Measurements from ENCODE around the gene FAM124B.
"Not testable (repeated sequence)": the region's sequence is repeated elsewhere in the genome, so short reads cannot be mapped to it uniquely, and the experiment has no call there.

The FAM124B gene

GRCh38 chr2:224397100-224397499 lies 4.8 kb downstream of the FAM124B start:
- not testable (repeated sequence) for H3K4me1 ChIP-seq (ENCODE audit: control insufficient read depth in 1 of 2, insufficient read depth in 2 of 2, low read length in 2 of 2); DNase-seq; H2AK5ac ChIP-seq (ENCODE audit: low read length); H3K79me1 ChIP-seq (ENCODE audit: low read length); H3K23ac ChIP-seq (ENCODE audit: low read length); H3K4ac ChIP-seq (ENCODE audit: low read depth, low read length); H2AFZ ChIP-seq (ENCODE audit: insufficient read depth, low read length, poor library complexity); H3K79me2 ChIP-seq (ENCODE audit: control insufficient read depth, insufficient read depth, low read length, poor library complexity); H3K4me3 ChIP-seq (ENCODE audit: low read depth, low read length); H2BK120ac ChIP-seq (ENCODE audit: insufficient read depth, low read length, poor library complexity); H3K18ac ChIP-seq (ENCODE audit: low read length); H2BK5ac ChIP-seq (ENCODE audit: low read depth, low read length, poor library complexity); H3K4me2 ChIP-seq (ENCODE audit: low read length); H3K27me3 ChIP-seq (ENCODE audit: insufficient read depth, low read length); H3K14ac ChIP-seq (ENCODE audit: low read length); H4K91ac ChIP-seq (ENCODE audit: low read depth, low read length); H2BK12ac ChIP-seq (ENCODE audit: low read length); H3K9me3 ChIP-seq (ENCODE audit: insufficient read depth, low read depth, low read length); H3K27ac ChIP-seq (ENCODE audit: low read depth, low read length); H3K36me3 ChIP-seq (ENCODE audit: control insufficient read depth in 1 of 2, insufficient read depth in 2 of 2, low read length in 2 of 2); H4K12ac ChIP-seq (ENCODE audit: low read depth, low read length); H3K9ac ChIP-seq (ENCODE audit: low read length); H4K8ac ChIP-seq (ENCODE audit: low read depth, low read length)
- no CpG with 5 or more reads among the region's 5 CpGs for WGBS (ENCODE audit: extremely low coverage, insufficient coverage, insufficient read length)

- H3K79me1 ChIP-seq (ENCODE audit: low read length), result no peaks in the 10 kb centered on the region
- no peak overlapping the region for H2BK12ac ChIP-seq (ENCODE audit: low read length)
- no peak overlapping the region for H2BK120ac ChIP-seq (ENCODE audit: insufficient read depth, low read length, poor library complexity)
- H2AK5ac ChIP-seq (ENCODE audit: low read length), result no peak overlapping the region
- no peak overlapping the region for H3K4ac ChIP-seq (ENCODE audit: low read depth, low read length)
- no peaks in the 10 kb centered on the region for H3K79me2 ChIP-seq (ENCODE audit: control insufficient read depth, insufficient read depth, low read length, poor library complexity)
- no peaks in the 10 kb centered on the region for H3K36me3 ChIP-seq (ENCODE audit: control insufficient read depth in 1 of 2, insufficient read depth in 2 of 2, low read length in 2 of 2)
- no peak overlapping the region for H4K12ac ChIP-seq (ENCODE audit: low read depth, low read length)
- H2AFZ ChIP-seq (ENCODE audit: insufficient read depth, low read length, poor library complexity), result no peak overlapping the region
- H3K9me3 ChIP-seq (ENCODE audit: insufficient read depth, low read depth, low read length), result peaks cover 5% of the 10 kb centered on the region
- no peak overlapping the region for H3K14ac ChIP-seq (ENCODE audit: low read length)
- H4K91ac ChIP-seq (ENCODE audit: low read depth, low read length), result no peak overlapping the region
- no CpG with 5 or more reads among the region's 9 CpGs for WGBS (ENCODE audit: extremely low coverage, insufficient coverage, insufficient read length)
- H3K23ac ChIP-seq (ENCODE audit: low read length), result no peak overlapping the region
- H4K8ac ChIP-seq (ENCODE audit: low read depth, low read length), result no peak overlapping the region
- no peak for DNase-seq
- H3K4me3 ChIP-seq (ENCODE audit: low read depth, low read length), result no peak overlapping the region
- no peak overlapping the region for H2BK5ac ChIP-seq (ENCODE audit: low read depth, low read length, poor library complexity)
- no peak overlapping the region for H3K18ac ChIP-seq (ENCODE audit: low read length)
- H3K27ac ChIP-seq (ENCODE audit: low read depth, low read length), result no peak overlapping the region
- H3K9ac ChIP-seq (ENCODE audit: low read length), result no peak overlapping the region
- H3K4me2 ChIP-seq (ENCODE audit: low read length), result no peak overlapping the region
- H3K27me3 ChIP-seq (ENCODE audit: insufficient read depth, low read length), result no peaks in the 10 kb centered on the region
- peaks cover 0 to 3% of the 10 kb centered on the region in 2 experiments for H3K4me1 ChIP-seq (ENCODE audit: control insufficient read depth in 1 of 2, insufficient read depth in 2 of 2, low read length in 2 of 2)
Measured at GRCh38 chr2:224395620-224396390, 6.1 kb downstream of the FAM124B start.

GRCh38 chr2:224393157-224393872 lies 8.6 kb downstream of the FAM124B start:
- H3K9me3 ChIP-seq (ENCODE audit: insufficient read depth, low read depth, low read length), result peaks cover 5% of the 10 kb centered on the region
- H3K79me1 ChIP-seq (ENCODE audit: low read length), result no peaks in the 10 kb centered on the region
- no peak overlapping the region for H2BK5ac ChIP-seq (ENCODE audit: low read depth, low read length, poor library complexity)
- DNase-seq, result no peak
- H3K23ac ChIP-seq (ENCODE audit: low read length), result no peak overlapping the region
- no peak overlapping the region for H4K91ac ChIP-seq (ENCODE audit: low read depth, low read length)
- no peak overlapping the region for H2BK12ac ChIP-seq (ENCODE audit: low read length)
- no peak overlapping the region for H2BK120ac ChIP-seq (ENCODE audit: insufficient read depth, low read length, poor library complexity)
- no peak overlapping the region for H4K12ac ChIP-seq (ENCODE audit: low read depth, low read length)
- H3K27me3 ChIP-seq (ENCODE audit: insufficient read depth, low read length), result no peaks in the 10 kb centered on the region
- WGBS (ENCODE audit: extremely low coverage, insufficient coverage, insufficient read length), result no CpG with 5 or more reads among the region's 3 CpGs
- H2AFZ ChIP-seq (ENCODE audit: insufficient read depth, low read length, poor library complexity), result no peak overlapping the region
- H3K27ac ChIP-seq (ENCODE audit: low read depth, low read length), result no peak overlapping the region
- H3K4me2 ChIP-seq (ENCODE audit: low read length), result no peak overlapping the region
- no peak overlapping the region for H2AK5ac ChIP-seq (ENCODE audit: low read length)
- H3K4me1 ChIP-seq (ENCODE audit: control insufficient read depth in 1 of 2, insufficient read depth in 2 of 2, low read length in 2 of 2), result peaks cover 0 to 3% of the 10 kb centered on the region in 2 experiments
- no peak overlapping the region for H4K8ac ChIP-seq (ENCODE audit: low read depth, low read length)
- H3K4me3 ChIP-seq (ENCODE audit: low read depth, low read length), result no peak overlapping the region
- no peak overlapping the region for H3K14ac ChIP-seq (ENCODE audit: low read length)
- no peak overlapping the region for H3K4ac ChIP-seq (ENCODE audit: low read depth, low read length)
- H3K9ac ChIP-seq (ENCODE audit: low read length), result no peak overlapping the region
- H3K18ac ChIP-seq (ENCODE audit: low read length), result no peak overlapping the region
- no peaks in the 10 kb centered on the region for H3K79me2 ChIP-seq (ENCODE audit: control insufficient read depth, insufficient read depth, low read length, poor library complexity)
- no peaks in the 10 kb centered on the region for H3K36me3 ChIP-seq (ENCODE audit: control insufficient read depth in 1 of 2, insufficient read depth in 2 of 2, low read length in 2 of 2)

- no peak for DNase-seq
- Histone ChIP-seq H3K4me2 (ENCODE audit: low read length) (no peak overlapping the region), H3K79me1 (ENCODE audit: low read length) (no peaks in the 10 kb centered on the region), H3K79me2 (ENCODE audit: control insufficient read depth, insufficient read depth, low read length, poor library complexity) (no peaks in the 10 kb centered on the region), H2BK120ac (ENCODE audit: insufficient read depth, low read length, poor library complexity) (no peak overlapping the region), H3K18ac (ENCODE audit: low read length) (no peak overlapping the region), H3K27ac (ENCODE audit: low read depth, low read length) (no peak overlapping the region), H3K4me1 (ENCODE audit: control insufficient read depth in 1 of 2, insufficient read depth in 2 of 2, low read length in 2 of 2) (peaks cover 0 to 3% of the 10 kb centered on the region in 2 experiments), H2BK5ac (ENCODE audit: low read depth, low read length, poor library complexity) (no peak overlapping the region), H3K23ac (ENCODE audit: low read length) (no peak overlapping the region), H3K4ac (ENCODE audit: low read depth, low read length) (no peak overlapping the region), H3K9ac (ENCODE audit: low read length) (no peak overlapping the region), H3K27me3 (ENCODE audit: insufficient read depth, low read length) (no peaks in the 10 kb centered on the region), H2AFZ (ENCODE audit: insufficient read depth, low read length, poor library complexity) (no peak overlapping the region), H3K9me3 (ENCODE audit: insufficient read depth, low read depth, low read length) (peaks cover 5% of the 10 kb centered on the region), H4K12ac (ENCODE audit: low read depth, low read length) (no peak overlapping the region), H4K91ac (ENCODE audit: low read depth, low read length) (no peak overlapping the region), H3K36me3 (ENCODE audit: control insufficient read depth in 1 of 2, insufficient read depth in 2 of 2, low read length in 2 of 2) (no peaks in the 10 kb centered on the region), H4K8ac (ENCODE audit: low read depth, low read length) (no peak overlapping the region), H3K14ac (ENCODE audit: low read length) (no peak overlapping the region), H2BK12ac (ENCODE audit: low read length) (no peak overlapping the region), H2AK5ac (ENCODE audit: low read length) (no peak overlapping the region), H3K4me3 (ENCODE audit: low read depth, low read length) (no peak overlapping the region)
- no CpG with 5 or more reads among the region's 4 CpGs for WGBS (ENCODE audit: extremely low coverage, insufficient coverage, insufficient read length)
Measured at GRCh38 chr2:224392545-224392944, 9.4 kb downstream of the FAM124B start.

All from trophoblast cell (in vitro differentiated cells and primary cell).